Smooth muscle cell (in vitro differentiated cells): ENCODE data around the gene CCDC27. TPM values are rescaled to one million over a fixed set of nuclear protein-coding genes. Genes with fewer than 3 reads are reported as not detected.

Experiments used
- DNase-seq: peaks from one replicate; lab custom pipeline; 2025; ENCODE audit not compliant: unreplicated experiment; lab: John Stamatoyannopoulos, UW
- H2AFZ ChIP-seq: fragments of 200-600 bp; sonication (generic); 2 replicates; pipeline ENCODE4 v1.6.0; 2016; ENCODE audit warnings: antibody characterized with exemption, low read depth, mild to moderate bottlenecking
- H3F3A ChIP-seq: fragments of 200-600 bp; sonication (generic); 2 replicates; pipeline ENCODE4 v1.6.0; 2017; ENCODE audit warnings: antibody characterized with exemption, low read depth
- H3K27ac ChIP-seq: fragments of 200-600 bp; sonication (generic); 2 replicates; pipeline ENCODE4 v1.5.1; 2016; ENCODE audit warnings: low read depth, mild to moderate bottlenecking
- H3K27me3 ChIP-seq: fragments of 200-600 bp; sonication (generic); 2 replicates; pipeline ENCODE4 v1.6.1; 2016; ENCODE audit warnings: low read depth, mild to moderate bottlenecking
- H3K36me3 ChIP-seq: fragments of 200-600 bp; sonication (generic); 2 replicates; pipeline ENCODE4 v1.5.1; 2016; ENCODE audit warnings: low read depth
- H3K4me1 ChIP-seq: fragments of 200-600 bp; sonication (generic); 2 replicates; pipeline ENCODE4 v1.5.1; 2016; ENCODE audit warnings: low read depth
- H3K4me2 ChIP-seq: fragments of 200-600 bp; sonication (generic); 2 replicates; pipeline ENCODE4 v1.6.0; 2016; ENCODE audit warnings: mild to moderate bottlenecking
- H3K4me3 ChIP-seq: fragments of 200-600 bp; sonication (generic); 2 replicates; pipeline ENCODE4 v1.5.1; 2016; ENCODE audit warnings: mild to moderate bottlenecking
- H3K79me2 ChIP-seq: fragments of 200-600 bp; sonication (generic); 2 replicates; pipeline ENCODE4 v1.6.0; 2016; ENCODE audit warnings: low read depth, mild to moderate bottlenecking
- H3K9ac ChIP-seq: fragments of 200-600 bp; sonication (generic); 2 replicates; pipeline ENCODE4 v1.6.0; 2016; ENCODE audit warnings: low read depth
- H3K9me3 ChIP-seq: fragments of 200-600 bp; sonication (generic); replicated peaks from 2 replicates; pipeline ENCODE4 v1.5.1; 2016; ENCODE audit warnings: low read depth
- H4K20me1 ChIP-seq: fragments of 200-600 bp; sonication (generic); 2 replicates; pipeline ENCODE4 v1.6.0; 2016; ENCODE audit warnings: low read depth
- WGBS: methylation state at CpG from one replicate; pipeline ENCODE4 v1.1.7; 2016; ENCODE audit warnings: low lambda C conversion rate; 5-methylcytosine and 5-hydroxymethylcytosine counted together
- polyA plus RNA-seq: library from polyadenylated mRNA; unstranded; fragments of >200 nt; fragmentation: Nextera tagmentation; extraction: Ambion mirVana; gene quantifications from 2 replicates; pipeline ENCODE4 v1.2.1, GENCODE V29; 2016
- total RNA-seq: library from RNA; depleted of rRNA; stranded (reverse); fragments of >200 nt; gene quantifications from 2 replicates; pipeline ENCODE4 v1.2.3, GENCODE V29; 2014
- TF ChIP-seq, protein P1 (sequence below): fragments of 200-600 bp; sonication (generic); IDR thresholded peaks from 2 replicates; pipeline ENCODE4 v1.5.1; 2017; ENCODE audit warnings: borderline replicate concordance, mild to moderate bottlenecking, antibody characterized with exemption; ENCODE audit not compliant: insufficient read depth, poor library complexity, severe bottlenecking

The CCDC27 gene
- total and polyA plus RNA-seq, 2 experiments from 2014 or later, result not detected

DNA sequence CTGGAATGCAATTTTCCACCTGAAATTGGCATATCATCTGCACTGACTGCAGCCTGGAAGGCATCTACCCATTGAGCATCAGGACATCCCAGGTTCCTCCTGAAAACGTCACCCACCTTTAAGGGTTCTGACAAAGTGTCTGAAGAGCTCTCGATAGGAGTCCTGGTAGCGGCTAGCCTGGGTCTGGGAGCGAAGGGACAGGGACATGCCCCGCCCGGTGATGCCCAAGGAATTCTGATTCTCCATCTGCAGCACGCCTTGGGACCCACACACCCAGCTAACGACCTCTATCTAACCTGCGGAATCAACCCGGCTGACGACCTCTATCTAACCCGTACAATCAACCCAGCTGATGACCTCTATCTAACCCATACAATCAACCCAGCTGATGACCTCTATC, 13.3 kb upstream of the CCDC27 start:
- H3K27ac ChIP-seq, result no peak overlapping the region

DNA sequence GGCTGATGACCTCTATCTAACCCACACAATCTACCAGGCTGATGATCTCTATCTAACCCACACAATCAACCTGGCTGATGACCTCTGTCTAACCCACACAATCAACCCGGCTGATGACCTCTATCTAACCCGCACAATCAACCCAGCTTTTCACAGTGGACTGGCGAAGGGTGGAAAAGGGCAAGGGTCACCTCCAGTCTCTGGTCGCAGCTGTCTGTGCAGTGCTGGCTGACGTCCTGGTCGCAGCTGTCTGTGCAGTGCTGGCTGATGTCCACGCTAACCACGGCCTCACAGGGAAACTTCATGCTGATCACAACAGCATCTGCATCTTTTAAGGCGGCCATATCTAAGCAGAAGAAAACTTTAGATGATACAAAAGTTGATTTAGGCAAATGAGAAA, 12.2 kb upstream of the CCDC27 start:
- no peaks in the 10 kb centered on the region for H3K4me1 ChIP-seq
- H3K36me3 ChIP-seq, result no peaks in the 10 kb centered on the region
- 97% methylated on average over 9 of the region's 9 CpGs for WGBS
- H4K20me1 ChIP-seq, result peaks cover 18% of the 10 kb centered on the region
- no peaks in the 10 kb centered on the region for H3K9me3 ChIP-seq
- H3K4me2 ChIP-seq, result no peak overlapping the region
- H3K27ac ChIP-seq, result no peak overlapping the region
- no peaks in the 10 kb centered on the region for H3K79me2 ChIP-seq
- no peaks in the 10 kb centered on the region for H3F3A ChIP-seq
- H3K27me3 ChIP-seq, result no peaks in the 10 kb centered on the region
- TF ChIP-seq, protein P1, sequence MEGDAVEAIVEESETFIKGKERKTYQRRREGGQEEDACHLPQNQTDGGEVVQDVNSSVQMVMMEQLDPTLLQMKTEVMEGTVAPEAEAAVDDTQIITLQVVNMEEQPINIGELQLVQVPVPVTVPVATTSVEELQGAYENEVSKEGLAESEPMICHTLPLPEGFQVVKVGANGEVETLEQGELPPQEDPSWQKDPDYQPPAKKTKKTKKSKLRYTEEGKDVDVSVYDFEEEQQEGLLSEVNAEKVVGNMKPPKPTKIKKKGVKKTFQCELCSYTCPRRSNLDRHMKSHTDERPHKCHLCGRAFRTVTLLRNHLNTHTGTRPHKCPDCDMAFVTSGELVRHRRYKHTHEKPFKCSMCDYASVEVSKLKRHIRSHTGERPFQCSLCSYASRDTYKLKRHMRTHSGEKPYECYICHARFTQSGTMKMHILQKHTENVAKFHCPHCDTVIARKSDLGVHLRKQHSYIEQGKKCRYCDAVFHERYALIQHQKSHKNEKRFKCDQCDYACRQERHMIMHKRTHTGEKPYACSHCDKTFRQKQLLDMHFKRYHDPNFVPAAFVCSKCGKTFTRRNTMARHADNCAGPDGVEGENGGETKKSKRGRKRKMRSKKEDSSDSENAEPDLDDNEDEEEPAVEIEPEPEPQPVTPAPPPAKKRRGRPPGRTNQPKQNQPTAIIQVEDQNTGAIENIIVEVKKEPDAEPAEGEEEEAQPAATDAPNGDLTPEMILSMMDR, result no peak
- DNase-seq, result no peak
- no peak overlapping the region for H3K4me3 ChIP-seq
- no peak overlapping the region for H2AFZ ChIP-seq
- H3K9ac ChIP-seq, result no peak overlapping the region

More for the DNA sequence above, 13.3 kb upstream of the CCDC27 start:
- H3K4me2 ChIP-seq, result no peak overlapping the region
- no peaks in the 10 kb centered on the region for H3K36me3 ChIP-seq
- no peaks in the 10 kb centered on the region for H3K9me3 ChIP-seq
- no peak for DNase-seq
- H4K20me1 ChIP-seq, result peaks cover 10% of the 10 kb centered on the region
- H3K4me1 ChIP-seq, result no peaks in the 10 kb centered on the region
- no peaks in the 10 kb centered on the region for H3K79me2 ChIP-seq
- TF ChIP-seq, protein P1, result no peak
- no peaks in the 10 kb centered on the region for H3K27me3 ChIP-seq
- no peak overlapping the region for H3K4me3 ChIP-seq
- H3F3A ChIP-seq, result no peaks in the 10 kb centered on the region
- H2AFZ ChIP-seq, result no peak overlapping the region
- H3K9ac ChIP-seq, result no peak overlapping the region
- 99% methylated on average over 12 of the region's 12 CpGs for WGBS

- Histone ChIP-seq H3K27me3 (no peaks in the 10 kb centered on the region), H2AFZ (no peak overlapping the region), H3K9ac (no peak overlapping the region), H3K9me3 (no peaks in the 10 kb centered on the region), H3K36me3 (no peaks in the 10 kb centered on the region), H3K4me2 (no peak overlapping the region), H3K27ac (no peak overlapping the region), H3K4me3 (no peak overlapping the region), H3K4me1 (peaks cover 3% of the 10 kb centered on the region), H3F3A (no peaks in the 10 kb centered on the region), H4K20me1 (peaks cover 25% of the 10 kb centered on the region), H3K79me2 (no peaks in the 10 kb centered on the region)
- TF ChIP-seq, protein P1, result no peak
- WGBS, result 99% methylated on average over 13 of the region's 13 CpGs
- no peak for DNase-seq
These were observed 11.5 kb upstream of the CCDC27 start for GRCh38 chr1:3740752-3741151.

DNA sequence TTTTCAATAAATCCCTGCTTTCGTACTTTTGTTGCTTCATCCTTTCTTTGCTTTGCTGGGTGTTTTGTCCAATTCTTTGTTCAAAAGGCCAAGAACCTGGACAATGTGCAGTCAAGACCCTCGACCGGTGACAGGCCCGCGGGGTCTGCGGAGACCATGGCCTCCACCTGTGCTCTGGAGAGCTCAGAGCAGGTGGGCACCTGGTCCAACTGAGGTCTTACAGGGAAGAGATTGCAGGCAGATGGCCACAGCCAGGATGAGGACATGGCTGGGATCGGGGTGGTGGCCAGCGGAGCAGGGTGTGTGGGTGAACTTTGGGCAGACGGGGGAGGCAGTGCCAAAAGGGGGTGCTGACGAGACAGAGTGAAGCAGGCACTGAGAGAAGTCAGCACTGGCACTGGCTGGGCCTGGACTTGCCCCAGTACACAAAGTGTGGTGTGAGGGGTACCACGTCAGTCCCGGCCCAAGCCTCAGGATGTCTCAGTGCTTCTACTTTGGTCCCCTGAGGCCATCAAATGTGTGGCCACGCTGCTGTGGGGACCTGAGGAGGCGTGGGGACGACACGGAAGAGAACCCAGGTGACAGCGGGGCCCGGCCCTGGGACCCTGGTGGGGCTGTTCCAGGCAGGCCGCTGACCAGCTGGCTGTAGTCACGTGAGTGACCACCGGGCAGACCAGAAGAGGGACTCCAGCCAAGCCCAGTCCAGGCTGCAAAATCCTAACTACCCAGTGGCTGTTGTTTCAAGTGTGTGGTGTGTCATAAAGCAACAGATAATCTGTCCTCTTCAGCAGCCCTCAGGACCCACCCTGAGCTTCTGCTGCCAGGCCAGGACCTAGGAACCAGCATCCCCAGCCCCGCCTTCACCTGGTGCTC, 10.4 kb upstream of the CCDC27 start:
- Histone ChIP-seq H3F3A (no peaks in the 10 kb centered on the region), H3K27ac (no peak overlapping the region), H3K36me3 (no peaks in the 10 kb centered on the region), H4K20me1 (peaks cover 29% of the 10 kb centered on the region), H3K27me3 (no peaks in the 10 kb centered on the region), H3K79me2 (no peaks in the 10 kb centered on the region), H3K9ac (no peak overlapping the region), H3K4me2 (no peak overlapping the region), H2AFZ (no peak overlapping the region), H3K4me3 (no peak overlapping the region), H3K9me3 (no peaks in the 10 kb centered on the region), H3K4me1 (peaks cover 14% of the 10 kb centered on the region)
- TF ChIP-seq, protein P1, result no peak
- no peak for DNase-seq
- WGBS, result 95% methylated on average over 19 of the region's 22 CpGs
